IMR-90 (cell line): ENCODE results near the gene EDC4. TPM values are rescaled to one million over a fixed set of nuclear protein-coding genes. Genes with fewer than 3 reads are reported as not detected.

ENCODE experiments used
- ATAC-seq: fragments of 200-7000 bp; cut with Tn5 transposase; 2 replicates; pipeline ENCODE4 v1.9.1; 2020; ENCODE audit warnings: low read depth, mild to moderate bottlenecking, moderate library complexity
- BruUV-seq: library from RNA; stranded (reverse); fragments of 400-500 nt; replicated peaks from 2 replicates; lab custom pipeline; 2021; lab: Mats Ljungman, UMichigan
- CTCF ChIA-PET: fragments of 300-600 bp; formaldehyde crosslinking; extraction: SDS; loops from one replicate; lab custom pipeline; 2021; ENCODE audit warnings: antibody characterized with exemption; lab: Yijun Ruan, JAX
- POLR2A ChIA-PET: fragments of 300-600 bp; sonication (Branson Sonifier 250); formaldehyde crosslinking; loops from one replicate; lab custom pipeline; 2022; ENCODE audit warnings: antibody characterized with exemption; ENCODE audit not compliant: unreplicated experiment; lab: Charles Lee
- DNase-seq: peaks from one replicate; pipeline ENCODE4 v3.0.0; 2013
- H2AFZ ChIP-seq: replicated peaks from 2 replicates; pipeline ENCODE3; 2013; ENCODE audit warnings: low read length, mild to moderate bottlenecking; ENCODE audit not compliant: poor library complexity
- H2AK5ac ChIP-seq: 2 replicates; pipeline ENCODE4 v1.6.1; 2013; ENCODE audit warnings: low read depth, low read length, inconsistent platforms
- H2AK9ac ChIP-seq: replicated peaks from 2 replicates; pipeline ENCODE3; 2013; ENCODE audit warnings: mild to moderate bottlenecking, low read depth, low read length, moderate library complexity; ENCODE audit not compliant: poor library complexity
- H2BK120ac ChIP-seq: 2 replicates; pipeline ENCODE4 v1.6.1; 2013; ENCODE audit warnings: low read depth, low read length, inconsistent platforms
- H2BK15ac ChIP-seq: 3 replicates; pipeline ENCODE4 v1.6.1; 2013; ENCODE audit warnings: low read depth, low read length, inconsistent platforms
- H2BK20ac ChIP-seq: 2 replicates; pipeline ENCODE4 v1.6.1; 2013; ENCODE audit warnings: low read depth, mild to moderate bottlenecking, inconsistent platforms, low read length, moderate library complexity
- H2BK5ac ChIP-seq: 2 replicates; pipeline ENCODE4 v1.6.1; 2013; ENCODE audit warnings: mild to moderate bottlenecking, low read depth, low read length, inconsistent platforms; ENCODE audit not compliant: poor library complexity, severe bottlenecking
- H3K14ac ChIP-seq: replicated peaks from 2 replicates; pipeline ENCODE4 v1.6.1; 2013; ENCODE audit warnings: low read depth, low read length, inconsistent platforms
- H3K18ac ChIP-seq: 2 replicates; pipeline ENCODE4 v1.6.1; 2013; ENCODE audit warnings: low read depth, low read length, control low read depth
- H3K23ac ChIP-seq: 2 replicates; pipeline ENCODE4 v1.6.1; 2013; ENCODE audit warnings: low read depth, low read length, inconsistent platforms
- H3K27ac ChIP-seq: 2 replicates; pipeline ENCODE4 v1.5.1; 2013; ENCODE audit warnings: mild to moderate bottlenecking, control low read depth, low read length; ENCODE audit not compliant: insufficient read depth
- H3K27me3 ChIP-seq: 2 replicates; pipeline ENCODE4 v1.6.1; 2013; ENCODE audit warnings: low read length; ENCODE audit not compliant: control insufficient read depth, insufficient read depth
- H3K36me3 ChIP-seq: 2 replicates; pipeline ENCODE4 v1.6.1; 2013; ENCODE audit warnings: low read length, mixed read lengths; ENCODE audit not compliant: control insufficient read depth, insufficient read depth
- H3K4ac ChIP-seq: 2 replicates; pipeline ENCODE4 v1.6.1; 2013; ENCODE audit warnings: low read depth, low read length, inconsistent platforms
- H3K4me1 ChIP-seq: 2 replicates; pipeline ENCODE4 v1.6.1; 2013; ENCODE audit warnings: low read length, mixed read lengths; ENCODE audit not compliant: control insufficient read depth, insufficient read depth
- H3K4me2 ChIP-seq: 2 replicates; pipeline ENCODE4 v1.6.1; 2013; ENCODE audit warnings: low read depth, mild to moderate bottlenecking, control low read depth, low read length, moderate library complexity
- H3K4me3 ChIP-seq: 2 replicates; pipeline ENCODE4 v1.5.1; 2013; ENCODE audit warnings: low read depth, mild to moderate bottlenecking, control low read depth, low read length, moderate library complexity; ENCODE audit not compliant: insufficient read depth
- H3K56ac ChIP-seq: 2 replicates; pipeline ENCODE4 v1.6.1; 2013; ENCODE audit warnings: low read length, inconsistent platforms; ENCODE audit not compliant: insufficient read depth; ENCODE audit errors: extremely low read depth
- H3K79me1 ChIP-seq, 2 experiments: 2 replicates each; pipeline ENCODE4 v1.6.1; 2013; ENCODE audit warnings: low read length in 2 of 2, inconsistent platforms in 1 of 2, low read depth in 1 of 2
- H3K9ac ChIP-seq: 2 replicates; pipeline ENCODE4 v1.6.1; 2013; ENCODE audit warnings: low read depth, low read length, control low read depth
- H3K9me1 ChIP-seq: 2 replicates; pipeline ENCODE4 v1.6.1; 2013; ENCODE audit warnings: low read length, inconsistent platforms; ENCODE audit not compliant: insufficient read depth
- H3K9me3 ChIP-seq: 2 replicates; pipeline ENCODE4 v1.6.1; 2013; ENCODE audit warnings: low read length; ENCODE audit not compliant: control insufficient read depth, insufficient read depth
- H4K20me1 ChIP-seq: 2 replicates; pipeline ENCODE4 v1.6.1; 2013; ENCODE audit warnings: low read length, inconsistent platforms; ENCODE audit not compliant: insufficient read depth
- H4K5ac ChIP-seq: 2 replicates; pipeline ENCODE4 v1.6.1; 2013; ENCODE audit warnings: mild to moderate bottlenecking, low read depth, low read length, control low read depth
- H4K8ac ChIP-seq, 2 experiments: 2 replicates each; pipeline ENCODE4 v1.6.1; 2013; ENCODE audit warnings: low read depth in 2 of 2, low read length in 2 of 2, control low read depth in 1 of 2, inconsistent platforms in 1 of 2
- H4K91ac ChIP-seq: 2 replicates; pipeline ENCODE4 v1.6.1; 2013; ENCODE audit warnings: low read depth, low read length, inconsistent platforms; ENCODE audit not compliant: insufficient read depth
- BHLHE40 ChIP-seq: fragments of 150-350 bp; IDR thresholded peaks from 2 replicates; pipeline ENCODE4 v1.6.1; 2016; ENCODE audit warnings: mild to moderate bottlenecking, low read depth, low read length
- CEBPB ChIP-seq: IDR thresholded peaks from 2 replicates; pipeline ENCODE4 v1.6.1; 2012; ENCODE audit warnings: low read depth, low read length, improper control_type of control experiment
- CHD1 ChIP-seq: IDR thresholded peaks from 2 replicates; pipeline ENCODE4 v1.6.1; 2012; ENCODE audit warnings: low read depth, low read length, improper control_type of control experiment
- FOS ChIP-seq: fragments of 150-350 bp; IDR thresholded peaks from 2 replicates; pipeline ENCODE4 v1.6.1; 2016; ENCODE audit warnings: low read depth, low read length
- MAFK ChIP-seq: IDR thresholded peaks from 2 replicates; pipeline ENCODE4 v1.6.1; 2012; ENCODE audit warnings: low read depth, low read length, improper control_type of control experiment
- MAZ ChIP-seq: IDR thresholded peaks from 2 replicates; pipeline ENCODE4 v1.6.1; 2012; ENCODE audit warnings: low read depth, mild to moderate bottlenecking, low read length, improper control_type of control experiment, moderate library complexity, borderline replicate concordance
- MXI1 ChIP-seq: IDR thresholded peaks from 2 replicates; pipeline ENCODE4 v1.6.1; 2012; ENCODE audit warnings: low read depth, mild to moderate bottlenecking, low read length, moderate library complexity, borderline replicate concordance
- NFE2L2 ChIP-seq: fragments of 150-350 bp; IDR thresholded peaks from 2 replicates; pipeline ENCODE4 v1.6.1; 2016; ENCODE audit warnings: low read depth, mild to moderate bottlenecking, low read length
- RAD21 ChIP-seq: IDR thresholded peaks from 2 replicates; pipeline ENCODE4 v1.6.1; 2012; ENCODE audit warnings: low read length, improper control_type of control experiment
- RCOR1 ChIP-seq: IDR thresholded peaks from 2 replicates; pipeline ENCODE4 v1.6.1; 2012; ENCODE audit warnings: mild to moderate bottlenecking, low read length, improper control_type of control experiment; ENCODE audit not compliant: insufficient replicate concordance
- SMC3 ChIP-seq: fragments of 150-350 bp; IDR thresholded peaks from 2 replicates; pipeline ENCODE4 v1.6.1; 2016; ENCODE audit warnings: low read depth, mild to moderate bottlenecking, antibody characterized with exemption, low read length, moderate library complexity
- WGBS, 2 experiments: methylation state at CpG; one replicate each; pipeline versions ENCODE4 v1.1.5 to v1.1.7; 2013; ENCODE audit warnings: missing lambda C conversion rate in 2 of 2; ENCODE audit not compliant: insufficient read length in 1 of 2; ENCODE audit errors: extremely low coverage in 2 of 2; 5-methylcytosine and 5-hydroxymethylcytosine counted together
- dilution Hi-C: fragments of 300-500 bp; cut with HindIII; formaldehyde crosslinking; loops from one replicate; pipeline ENCODE4 v1.14.3; 2018; ENCODE audit warnings: low sequenced_read_pairs; ENCODE audit not compliant: unreplicated experiment
- in situ Hi-C: fragments of 300-500 bp; cut with MboI; formaldehyde crosslinking; loops from 3 replicates; pipeline ENCODE4 v1.14.3; 2019; ENCODE audit warnings: low sequenced_read_pairs, inconsistent platforms, mixed read lengths
- intact Hi-C: fragments of 100-400 bp; cut with micrococcal nuclease; formaldehyde crosslinking; loops from 2 replicates; pipeline ENCODE4 v1.10.0; 2022
- polyA plus RNA-seq, 3 experiments: library from polyadenylated mRNA; depleted of rRNA; stranded (reverse); fragments of >200 nt; gene quantifications; 2 replicates each; pipeline ENCODE4 v1.2.3, GENCODE V29; 2012; ENCODE audit warnings: low replicate concordance in 1 of 3
- total RNA-seq: library from RNA; depleted of rRNA; stranded (reverse); fragments of >200 nt; gene quantifications from 2 replicates; pipeline ENCODE4 v1.2.3, GENCODE V29; 2012
- TF ChIP-seq, protein P1 (sequence below): fragments of 150-350 bp; IDR thresholded peaks from 2 replicates; pipeline ENCODE4 v1.6.1; 2016; ENCODE audit warnings: low read depth, mild to moderate bottlenecking, low read length, moderate library complexity, borderline replicate concordance
- TF ChIP-seq, protein P2 (sequence below): fragments of 150-350 bp; IDR thresholded peaks from 2 replicates; pipeline ENCODE4 v1.6.1; 2017; ENCODE audit warnings: mild to moderate bottlenecking, antibody characterized with exemption, low read length, low read depth
- TF ChIP-seq, protein P3 (sequence below): conservative IDR thresholded peaks from 2 replicates; pipeline ENCODE4 v1.5.1; 2012; ENCODE audit warnings: mild to moderate bottlenecking, low read depth, low read length, improper control_type of control experiment

The EDC4 gene
- total and polyA plus RNA-seq, 2 of the 4 experiments (the other 2 are of a cell fraction): 33.2 to 64.0 TPM

DNA sequence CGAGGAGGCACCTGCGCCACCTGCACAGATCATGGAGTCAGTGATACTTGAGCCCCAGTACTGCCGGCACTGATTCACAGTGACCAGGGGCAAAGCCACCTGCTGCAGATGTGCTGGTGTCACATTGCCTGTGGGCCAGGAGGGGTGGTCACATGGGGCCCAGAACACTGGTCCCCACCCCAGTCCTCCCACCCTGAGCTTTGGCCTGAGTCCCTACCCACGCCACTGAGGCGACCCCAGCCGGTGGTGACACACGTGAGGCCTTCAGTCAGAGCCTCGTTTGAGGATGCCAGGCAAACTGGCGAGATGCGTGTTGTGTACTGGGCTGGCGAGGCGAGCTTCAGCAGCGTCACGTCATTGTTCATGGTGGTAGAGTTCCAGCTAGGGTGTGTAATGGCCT, 57.3 kb downstream of the EDC4 start (continued):
- TF ChIP-seq, protein P1, sequence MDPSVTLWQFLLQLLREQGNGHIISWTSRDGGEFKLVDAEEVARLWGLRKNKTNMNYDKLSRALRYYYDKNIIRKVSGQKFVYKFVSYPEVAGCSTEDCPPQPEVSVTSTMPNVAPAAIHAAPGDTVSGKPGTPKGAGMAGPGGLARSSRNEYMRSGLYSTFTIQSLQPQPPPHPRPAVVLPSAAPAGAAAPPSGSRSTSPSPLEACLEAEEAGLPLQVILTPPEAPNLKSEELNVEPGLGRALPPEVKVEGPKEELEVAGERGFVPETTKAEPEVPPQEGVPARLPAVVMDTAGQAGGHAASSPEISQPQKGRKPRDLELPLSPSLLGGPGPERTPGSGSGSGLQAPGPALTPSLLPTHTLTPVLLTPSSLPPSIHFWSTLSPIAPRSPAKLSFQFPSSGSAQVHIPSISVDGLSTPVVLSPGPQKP: no peak
- TF ChIP-seq MXI1 (no peak), RCOR1 (no peak), CEBPB (no peak)

DNA sequence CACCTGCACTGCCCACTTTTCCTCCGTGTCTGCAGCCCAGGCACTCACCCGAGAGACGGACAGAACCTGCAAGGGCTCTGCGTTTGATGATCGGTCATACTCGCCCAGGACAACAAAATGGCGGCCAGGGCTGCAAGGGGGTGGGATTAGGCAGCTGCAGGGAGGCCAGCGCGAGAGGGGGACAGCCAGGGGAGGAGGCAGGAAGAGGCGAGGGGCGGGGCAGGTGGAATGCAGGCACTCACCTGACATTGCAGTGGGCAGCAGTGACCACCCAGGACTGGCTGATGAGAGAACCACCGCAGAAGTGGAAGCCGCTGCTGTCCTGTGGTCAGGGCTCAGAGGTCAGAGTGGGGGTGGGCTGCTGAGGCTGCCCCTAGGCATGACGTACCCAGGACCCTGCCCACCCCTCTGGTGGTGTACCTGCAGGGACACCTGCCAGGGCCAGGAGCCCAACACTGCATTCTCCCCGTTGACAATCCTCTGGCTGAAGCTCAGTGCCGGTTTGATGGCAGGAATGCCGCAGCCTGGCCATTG, 57.9 kb downstream of the EDC4 start:
- Histone ChIP-seq H2BK20ac (no peak overlapping the region), H3K56ac (no peak overlapping the region), H3K27ac (no peak overlapping the region), H3K14ac (no peak overlapping the region), H2BK5ac (no peak overlapping the region), H3K4me3 (no peak overlapping the region), H3K9me3 (no peaks in the 10 kb centered on the region), H3K4ac (no peak overlapping the region), H4K20me1 (peaks cover 24% of the 10 kb centered on the region), H3K4me2 (no peak overlapping the region), H3K9ac (no peak overlapping the region), H4K5ac (no peak overlapping the region), H3K79me1 (peaks cover 5 to 25% of the 10 kb centered on the region in 2 experiments; a peak in 3 of 4 replicates), H3K18ac (no peak overlapping the region), H3K9me1 (peaks cover 8% of the 10 kb centered on the region), H4K8ac (no peak overlapping the region), H3K23ac (no peak overlapping the region), H2BK120ac (no peak overlapping the region), H2AK9ac (no peak overlapping the region), H2AK5ac (no peak overlapping the region), H3K4me1 (peaks cover 8% of the 10 kb centered on the region), H3K27me3 (no peaks in the 10 kb centered on the region), H4K91ac (no peak overlapping the region), H2AFZ (no peak overlapping the region), H3K36me3 (peaks cover 23% of the 10 kb centered on the region), H2BK15ac (no peak overlapping the region)
- in situ Hi-C loops (loop anchor here (25.0 kb wide), 1 partner anchor 393 kb away; the partner anchor contains the start of gene RIPOR1), dilution Hi-C loops (no loop called here), intact Hi-C loops (no loop called here)
- ATAC-seq (no peak), DNase-seq (no peak)
- WGBS, 2 experiments: 98% methylated on average over 5 of the region's 17 CpGs; no CpG with 5 or more reads in 1 of the 2 experiments
- POLR2A ChIA-PET: no interaction called here
- CTCF ChIA-PET: no interaction called here
- no TSS peak for BruUV-seq
- TF ChIP-seq, protein P2, sequence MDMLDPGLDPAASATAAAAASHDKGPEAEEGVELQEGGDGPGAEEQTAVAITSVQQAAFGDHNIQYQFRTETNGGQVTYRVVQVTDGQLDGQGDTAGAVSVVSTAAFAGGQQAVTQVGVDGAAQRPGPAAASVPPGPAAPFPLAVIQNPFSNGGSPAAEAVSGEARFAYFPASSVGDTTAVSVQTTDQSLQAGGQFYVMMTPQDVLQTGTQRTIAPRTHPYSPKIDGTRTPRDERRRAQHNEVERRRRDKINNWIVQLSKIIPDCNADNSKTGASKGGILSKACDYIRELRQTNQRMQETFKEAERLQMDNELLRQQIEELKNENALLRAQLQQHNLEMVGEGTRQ: no peak
- TF ChIP-seq RAD21 (no peak), SMC3 (no peak), MAZ (no peak), MAFK (no peak), MXI1 (no peak), NFE2L2 (no peak), CHD1 (no peak), CEBPB (no peak), FOS (no peak), BHLHE40 (no peak)
- TF ChIP-seq, protein P3, sequence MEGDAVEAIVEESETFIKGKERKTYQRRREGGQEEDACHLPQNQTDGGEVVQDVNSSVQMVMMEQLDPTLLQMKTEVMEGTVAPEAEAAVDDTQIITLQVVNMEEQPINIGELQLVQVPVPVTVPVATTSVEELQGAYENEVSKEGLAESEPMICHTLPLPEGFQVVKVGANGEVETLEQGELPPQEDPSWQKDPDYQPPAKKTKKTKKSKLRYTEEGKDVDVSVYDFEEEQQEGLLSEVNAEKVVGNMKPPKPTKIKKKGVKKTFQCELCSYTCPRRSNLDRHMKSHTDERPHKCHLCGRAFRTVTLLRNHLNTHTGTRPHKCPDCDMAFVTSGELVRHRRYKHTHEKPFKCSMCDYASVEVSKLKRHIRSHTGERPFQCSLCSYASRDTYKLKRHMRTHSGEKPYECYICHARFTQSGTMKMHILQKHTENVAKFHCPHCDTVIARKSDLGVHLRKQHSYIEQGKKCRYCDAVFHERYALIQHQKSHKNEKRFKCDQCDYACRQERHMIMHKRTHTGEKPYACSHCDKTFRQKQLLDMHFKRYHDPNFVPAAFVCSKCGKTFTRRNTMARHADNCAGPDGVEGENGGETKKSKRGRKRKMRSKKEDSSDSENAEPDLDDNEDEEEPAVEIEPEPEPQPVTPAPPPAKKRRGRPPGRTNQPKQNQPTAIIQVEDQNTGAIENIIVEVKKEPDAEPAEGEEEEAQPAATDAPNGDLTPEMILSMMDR: no peak
